Neural crest cell (in vitro differentiated cells): ENCODE measurements around the gene TMTC1. TPM values are rescaled to one million over a fixed set of nuclear protein-coding genes. Genes with fewer than 3 reads are reported as not detected.
A peak's percentile ranks its signal among the peaks of the same experiment; 100 is the strongest.
"Not testable (repeated sequence)": the region's sequence is repeated elsewhere in the genome, so short reads cannot be mapped to it uniquely, and the experiment has no call there.

ENCODE experiments used
- DNase-seq: peaks from one replicate; pipeline ENCODE4 v3.0.0; 2021; ENCODE audit warnings: low read depth, mixed read lengths, low spot score
- H3K27ac Mint-ChIP-seq: one replicate; pipeline ENCODE4 v1.8.0; 2021; ENCODE audit warnings: mild to moderate bottlenecking, mixed read lengths; ENCODE audit not compliant: unreplicated experiment
- H3K27me3 Mint-ChIP-seq: 2 replicates; pipeline ENCODE4 v1.8.0; 2021; ENCODE audit warnings: low read depth, mild to moderate bottlenecking, mixed read lengths
- H3K36me3 Mint-ChIP-seq: 2 replicates; pipeline ENCODE4 v1.8.0; 2021; ENCODE audit warnings: low read depth, mild to moderate bottlenecking, mixed read lengths
- H3K4me1 Mint-ChIP-seq: 2 replicates; pipeline ENCODE4 v1.8.0; 2021; ENCODE audit warnings: mixed read lengths
- H3K4me3 Mint-ChIP-seq: one replicate; pipeline ENCODE4 v1.8.0; 2021; ENCODE audit warnings: mild to moderate bottlenecking, mixed read lengths
- H3K9me3 Mint-ChIP-seq: 2 replicates; pipeline ENCODE4 v1.8.0; 2021; ENCODE audit warnings: mixed read lengths
- total RNA-seq: library from RNA; stranded (reverse); gene quantifications from 2 replicates; pipeline ENCODE4 v1.2.1, GENCODE V29; 2021
- TF ChIP-seq, protein P1 (sequence below): fragments of 200-600 bp; sonication (generic); conservative IDR thresholded peaks from 2 replicates; pipeline ENCODE4 v1.5.0; 2021; ENCODE audit warnings: antibody characterized with exemption, mild to moderate bottlenecking

Gene TMTC1
- total RNA-seq, 1 donor from 2014 or later, result 13.1 TPM

DNA sequence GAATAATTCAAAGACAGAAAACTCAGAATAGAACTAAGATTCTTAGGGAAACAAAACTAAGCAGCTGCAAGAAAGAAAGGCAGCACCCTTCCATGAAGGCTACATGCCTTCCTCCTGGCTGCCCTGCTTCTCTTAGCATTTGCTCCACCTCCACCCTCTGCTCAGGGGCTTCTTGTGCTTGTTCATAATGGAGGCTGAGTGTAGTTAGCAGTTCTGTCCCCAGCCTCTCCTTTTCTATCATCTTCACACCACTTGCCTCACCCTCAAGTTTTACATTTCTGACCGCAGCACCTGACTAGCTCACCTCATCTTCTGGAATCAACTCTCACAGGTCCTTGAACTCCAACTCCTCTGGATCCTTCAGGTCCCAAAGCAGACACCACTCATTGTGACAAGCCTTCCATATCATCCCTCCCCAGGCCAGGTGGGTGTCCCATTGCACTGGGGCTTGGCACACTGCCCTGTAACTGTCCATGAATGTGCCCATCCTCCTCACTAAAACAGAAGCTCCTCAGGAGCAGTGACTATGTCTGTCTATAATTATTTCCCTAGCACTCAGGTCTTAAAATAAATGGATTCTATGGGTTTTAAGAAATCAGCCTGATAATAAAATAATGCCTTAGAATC lies 139.1 kb downstream of the TMTC1 start:
- no peak for DNase-seq
- TF ChIP-seq, protein P1, sequence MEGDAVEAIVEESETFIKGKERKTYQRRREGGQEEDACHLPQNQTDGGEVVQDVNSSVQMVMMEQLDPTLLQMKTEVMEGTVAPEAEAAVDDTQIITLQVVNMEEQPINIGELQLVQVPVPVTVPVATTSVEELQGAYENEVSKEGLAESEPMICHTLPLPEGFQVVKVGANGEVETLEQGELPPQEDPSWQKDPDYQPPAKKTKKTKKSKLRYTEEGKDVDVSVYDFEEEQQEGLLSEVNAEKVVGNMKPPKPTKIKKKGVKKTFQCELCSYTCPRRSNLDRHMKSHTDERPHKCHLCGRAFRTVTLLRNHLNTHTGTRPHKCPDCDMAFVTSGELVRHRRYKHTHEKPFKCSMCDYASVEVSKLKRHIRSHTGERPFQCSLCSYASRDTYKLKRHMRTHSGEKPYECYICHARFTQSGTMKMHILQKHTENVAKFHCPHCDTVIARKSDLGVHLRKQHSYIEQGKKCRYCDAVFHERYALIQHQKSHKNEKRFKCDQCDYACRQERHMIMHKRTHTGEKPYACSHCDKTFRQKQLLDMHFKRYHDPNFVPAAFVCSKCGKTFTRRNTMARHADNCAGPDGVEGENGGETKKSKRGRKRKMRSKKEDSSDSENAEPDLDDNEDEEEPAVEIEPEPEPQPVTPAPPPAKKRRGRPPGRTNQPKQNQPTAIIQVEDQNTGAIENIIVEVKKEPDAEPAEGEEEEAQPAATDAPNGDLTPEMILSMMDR, result no peak
- Mint-ChIP-seq H3K27ac (no peak overlapping the region), H3K9me3 (peaks cover 20% of the 10 kb centered on the region), H3K4me3 (no peak overlapping the region), H3K27me3 (no peaks in the 10 kb centered on the region), H3K4me1 (peaks cover 21% of the 10 kb centered on the region), H3K36me3 (peaks cover 28% of the 10 kb centered on the region)

DNA sequence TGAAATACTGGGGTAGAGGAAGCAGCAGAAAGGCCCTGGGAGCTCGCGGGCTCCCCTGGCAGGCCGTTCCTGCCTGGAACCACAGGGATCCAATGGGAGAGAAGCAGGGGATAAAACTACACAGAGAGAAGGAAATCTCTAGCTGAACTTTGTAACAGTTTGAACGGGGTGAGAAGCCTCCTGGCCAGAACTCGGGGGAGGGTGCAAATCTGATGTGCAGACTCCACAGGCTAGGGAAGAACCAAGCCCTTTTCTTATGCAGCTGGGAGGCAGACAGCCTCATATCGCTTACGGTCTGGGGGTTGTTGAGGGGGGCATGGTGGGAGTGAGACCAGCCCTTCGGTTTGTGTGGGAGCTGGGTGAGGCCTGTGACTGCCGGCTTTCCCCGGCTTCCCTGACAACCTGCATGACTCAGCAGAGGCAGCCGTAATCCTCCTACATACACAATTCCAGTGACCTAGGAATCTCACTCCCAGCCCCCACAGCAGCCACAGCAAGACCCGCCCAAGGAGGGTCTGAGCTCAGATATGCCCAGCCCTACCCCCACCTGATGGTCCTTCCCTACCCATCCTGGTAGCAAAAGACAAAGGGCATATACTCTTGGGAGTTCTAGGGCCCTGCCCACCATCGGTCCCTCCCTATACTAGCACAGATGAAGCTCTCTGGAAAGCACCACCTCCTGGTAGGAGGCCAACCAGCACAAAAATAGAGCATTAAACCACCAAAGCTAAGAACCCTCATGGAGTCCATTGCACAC lies 143.0 kb downstream of the TMTC1 start:
- no peak overlapping the region for H3K4me3 Mint-ChIP-seq

GRCh38 chr12:29639893-29640495 lies 143.7 kb downstream of the TMTC1 start:
- peaks cover 32% of the 10 kb centered on the region for H3K4me1 Mint-ChIP-seq
- H3K27ac Mint-ChIP-seq, result peak overlapping the region; percentile 93
- H3K27me3 Mint-ChIP-seq, result no peaks in the 10 kb centered on the region
- H3K9me3 Mint-ChIP-seq, result peaks cover 26% of the 10 kb centered on the region
- H3K4me3 Mint-ChIP-seq, result no peak overlapping the region
- TF ChIP-seq, protein P1, result no peak
- no peak for DNase-seq
- H3K36me3 Mint-ChIP-seq, result peaks cover 26% of the 10 kb centered on the region

More for the DNA sequence above, 143.0 kb downstream of the TMTC1 start:
- Mint-ChIP-seq H3K36me3 (peaks cover 26% of the 10 kb centered on the region), H3K27ac (peak overlapping the region; percentile 93), H3K4me1 (peaks cover 28% of the 10 kb centered on the region), H3K27me3 (no peaks in the 10 kb centered on the region), H3K9me3 (peaks cover 26% of the 10 kb centered on the region)
- no peak for DNase-seq
- TF ChIP-seq, protein P1, result no peak

DNA sequence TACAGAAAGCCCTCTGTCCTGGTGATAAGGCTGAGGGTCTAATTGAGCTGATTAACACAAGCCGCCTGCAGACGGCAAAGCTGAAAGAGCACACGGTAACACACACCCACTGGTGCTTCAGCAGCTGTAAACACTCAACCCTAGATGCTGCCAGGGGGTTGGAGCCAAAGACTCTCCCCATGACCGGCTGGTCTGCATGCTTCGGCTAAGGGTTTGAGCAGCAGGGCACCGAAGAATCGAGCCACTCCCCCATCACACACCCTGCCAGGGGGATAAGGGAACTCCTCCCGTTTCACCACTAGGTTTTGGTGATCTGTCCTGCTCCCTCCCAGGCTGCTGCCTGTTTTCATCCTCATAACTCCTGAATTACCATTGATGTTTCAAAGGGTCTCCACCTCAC lies 145.2 kb downstream of the TMTC1 start:
- no peak for DNase-seq
- TF ChIP-seq, protein P1, result no peak

GRCh38 chr12:29634057-29634456 lies 149.7 kb downstream of the TMTC1 start:
- H3K36me3 Mint-ChIP-seq, result peaks cover 8% of the 10 kb centered on the region
- H3K27ac Mint-ChIP-seq, result no peak overlapping the region
- H3K9me3 Mint-ChIP-seq, result peaks cover 7% of the 10 kb centered on the region
- no peak overlapping the region for H3K4me3 Mint-ChIP-seq
- DNase-seq, result no peak
- peaks cover 9% of the 10 kb centered on the region for H3K4me1 Mint-ChIP-seq
- no peaks in the 10 kb centered on the region for H3K27me3 Mint-ChIP-seq
- TF ChIP-seq, protein P1, result no peak

More for the DNA sequence above, 145.2 kb downstream of the TMTC1 start:
- Mint-ChIP-seq H3K27ac (no peak overlapping the region), H3K4me3 (no peak overlapping the region), H3K36me3 (peaks cover 24% of the 10 kb centered on the region), H3K4me1 (peaks cover 32% of the 10 kb centered on the region), H3K9me3 (peaks cover 26% of the 10 kb centered on the region), H3K27me3 (no peaks in the 10 kb centered on the region)

DNA sequence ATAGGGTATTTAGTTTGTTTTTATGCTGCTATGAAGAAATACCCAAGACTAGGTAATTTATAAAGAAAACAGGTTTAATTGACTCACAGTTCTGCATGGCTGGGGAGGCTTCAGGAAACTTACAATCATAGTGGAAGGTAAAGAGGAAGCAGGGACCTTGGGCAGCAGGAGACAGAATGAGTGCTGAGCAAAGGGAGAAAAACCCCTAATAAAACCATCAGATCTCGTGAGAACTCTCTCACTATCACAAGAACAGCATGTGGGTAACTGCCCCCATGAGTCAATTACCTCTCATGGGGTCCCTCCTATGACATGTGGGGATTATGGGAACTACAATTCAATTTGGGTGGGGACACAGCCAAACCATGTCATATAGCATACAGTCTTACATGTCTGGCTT lies 153.6 kb downstream of the TMTC1 start:
- H3K4me3 Mint-ChIP-seq, H3K27me3 Mint-ChIP-seq, H3K9me3 Mint-ChIP-seq, H3K27ac Mint-ChIP-seq, H3K4me1 Mint-ChIP-seq, DNase-seq: not testable (repeated sequence)
- H3K36me3 Mint-ChIP-seq, result peaks cover 15% of the 10 kb centered on the region
